HG03460 (cell line): ENCODE results near the gene IP6K3.

Experiments
- ATAC-seq: cut with Tn5 transposase; IDR thresholded peaks from one replicate; pipeline ENCODE4 v1.9.1; 2021; ENCODE audit not compliant: unreplicated experiment

IP6K3 gene

GRCh38 chr6:33759887-33760629, 13.4 kb upstream of the IP6K3 start:
- ATAC-seq: no peak

DNA sequence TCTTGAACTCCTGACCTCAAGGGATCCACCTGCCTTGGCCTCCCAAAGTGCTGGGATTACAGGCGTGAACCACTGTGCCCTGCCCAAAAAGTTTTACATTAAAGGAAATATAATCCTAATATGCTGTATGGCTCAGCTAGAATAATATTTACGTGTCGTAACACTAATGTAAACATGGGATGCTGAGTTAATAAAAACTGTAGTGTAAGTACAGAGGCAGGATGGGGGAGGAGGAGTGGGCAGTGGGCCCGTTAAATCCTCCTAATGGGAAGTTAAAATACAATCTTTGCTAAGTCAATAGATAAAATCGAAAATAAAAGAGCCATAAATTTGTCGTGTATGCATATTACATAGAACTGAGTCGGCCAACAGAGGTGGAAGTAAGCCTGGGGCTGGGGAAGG, 12.1 kb upstream of the IP6K3 start:
- no peak for ATAC-seq

DNA sequence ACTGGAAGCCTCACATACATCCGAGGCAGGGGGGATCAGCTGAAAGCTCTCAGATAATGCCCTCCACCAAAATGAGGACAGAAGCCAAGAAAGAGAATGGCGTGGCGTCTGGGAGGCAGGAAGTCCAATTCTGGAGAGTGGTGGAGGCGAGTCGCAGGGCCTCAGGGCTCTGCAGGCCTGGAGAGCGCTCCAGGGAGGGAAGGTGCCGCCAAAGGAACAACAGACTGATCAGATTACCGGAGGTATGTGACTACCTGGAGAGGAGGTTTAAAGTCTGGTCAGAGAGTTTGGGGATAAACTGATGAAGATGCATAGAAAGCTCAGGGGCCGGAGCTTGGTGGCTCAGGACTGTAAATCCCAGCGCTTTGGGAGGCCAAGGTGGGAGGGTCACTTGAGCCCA, 11.2 kb upstream of the IP6K3 start:
- no peak for ATAC-seq

DNA sequence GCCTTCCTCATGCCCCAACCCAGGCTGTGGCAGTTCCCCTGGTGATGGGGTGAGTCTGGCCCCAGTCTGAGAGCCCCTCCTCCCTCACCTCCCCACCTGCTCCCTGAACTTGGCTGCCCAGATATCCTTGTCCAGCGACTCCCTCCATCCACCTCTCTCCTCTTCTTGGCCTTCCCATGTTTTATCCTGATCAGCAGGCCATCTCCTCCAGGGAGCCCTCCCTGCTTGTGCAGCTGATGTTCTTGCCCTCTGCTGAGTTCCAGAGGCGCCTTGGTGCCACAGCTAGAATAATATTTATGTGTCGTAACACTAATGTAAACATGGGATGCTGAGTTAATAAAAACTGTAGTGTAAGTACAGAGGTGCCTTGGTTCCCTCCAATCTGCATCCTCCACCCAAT, 10.4 kb upstream of the IP6K3 start:
- no peak for ATAC-seq

DNA sequence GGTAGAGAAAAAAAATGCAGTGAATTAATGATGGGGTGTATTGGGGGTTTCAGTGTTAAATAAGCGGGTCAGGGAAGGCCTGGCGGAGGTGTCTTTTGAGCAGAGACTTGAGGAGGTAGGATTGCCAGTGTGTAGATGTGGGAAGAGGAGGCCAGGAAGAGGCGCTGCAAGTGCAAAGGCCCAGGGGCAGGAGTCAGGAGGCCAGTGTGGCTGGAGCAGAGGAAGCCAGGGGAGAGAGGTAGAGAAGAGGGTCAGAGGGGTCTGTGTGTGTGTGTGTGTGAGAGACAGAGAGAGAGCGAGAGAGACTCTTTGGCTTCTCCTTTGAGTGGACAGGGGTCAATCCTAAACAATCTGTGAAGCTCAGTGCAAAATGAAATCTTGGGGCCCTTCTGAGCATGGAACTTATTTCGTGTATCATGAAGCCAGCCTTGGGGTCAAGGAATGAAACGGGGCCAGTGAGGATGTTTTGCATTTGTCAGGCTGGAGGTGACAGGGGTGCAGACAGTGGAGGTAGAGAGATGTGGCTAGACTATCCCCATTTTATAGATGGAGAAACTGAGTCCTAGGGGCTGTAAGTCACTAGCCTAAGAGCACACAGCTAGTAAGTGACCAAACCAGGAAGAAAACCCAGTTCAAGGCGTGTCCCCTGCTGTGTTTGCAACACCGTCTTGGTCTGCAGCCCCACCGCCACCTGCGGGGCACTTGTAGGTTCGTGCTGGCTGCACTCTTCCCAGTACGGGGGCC, 9.7 kb upstream of the IP6K3 start:
- ATAC-seq: no peak

DNA sequence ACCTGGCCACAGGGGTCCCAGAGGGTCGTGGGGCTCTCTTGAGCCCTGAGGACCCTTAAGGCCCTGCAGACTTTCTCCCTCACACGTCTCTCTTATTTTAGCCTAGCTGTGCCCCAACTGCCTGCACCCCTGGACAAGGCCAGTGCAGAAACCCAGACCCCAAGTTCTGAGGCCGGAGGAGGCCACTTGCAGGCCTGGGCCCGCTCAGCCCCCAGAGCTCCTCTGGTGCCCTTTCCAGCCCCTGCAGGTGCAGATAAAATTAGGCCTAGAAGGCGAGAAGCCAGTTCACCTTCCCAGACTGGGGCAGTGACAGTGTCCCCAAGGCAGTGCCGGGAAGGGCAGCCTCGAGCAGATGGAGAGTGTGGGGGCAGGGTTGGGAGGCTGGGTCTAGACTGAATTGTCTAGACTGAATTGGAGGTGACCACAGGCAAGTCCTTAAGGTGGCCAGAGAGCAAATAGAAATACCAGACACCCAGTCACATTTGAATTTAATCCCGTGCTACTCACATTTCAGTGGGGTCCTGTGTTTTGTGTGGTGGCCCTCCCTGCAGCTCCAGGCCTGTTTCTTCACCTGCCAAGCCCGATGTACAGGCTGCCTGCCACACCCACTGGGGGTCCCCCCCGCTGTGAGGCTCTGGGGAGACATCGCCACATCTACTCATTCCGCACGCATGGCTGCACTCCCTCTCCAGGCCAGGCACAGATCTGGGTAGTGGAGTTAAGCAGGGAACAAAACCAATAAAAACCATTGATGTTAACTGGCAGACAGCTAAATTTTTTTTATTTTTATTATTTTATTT, 8.6 kb upstream of the IP6K3 start:
- ATAC-seq: no peak

GRCh38 chr6:33754222-33754621, 7.5 kb upstream of the IP6K3 start:
- ATAC-seq: no peak

DNA sequence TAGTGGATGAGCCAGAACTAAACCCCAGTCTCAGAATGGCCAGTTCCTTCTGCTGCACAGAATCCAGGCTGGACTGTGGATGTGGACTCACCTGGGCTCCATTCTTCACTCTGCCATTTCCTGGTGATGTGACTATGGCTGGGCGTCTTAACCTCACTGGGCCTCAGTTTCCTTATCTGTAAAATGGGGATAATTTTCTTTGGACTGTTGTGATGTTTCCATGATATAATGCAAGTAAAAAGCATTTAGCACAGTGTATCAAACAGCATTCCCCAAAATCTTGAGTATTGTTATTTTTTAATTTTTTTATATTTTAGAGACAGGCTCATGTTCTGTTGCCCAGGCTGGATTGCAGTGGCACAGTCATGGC, 5.9 kb upstream of the IP6K3 start:
- no peak for ATAC-seq

- ATAC-seq: no peak
These were observed 5.3 kb upstream of the IP6K3 start for GRCh38 chr6:33751771-33752645.

DNA sequence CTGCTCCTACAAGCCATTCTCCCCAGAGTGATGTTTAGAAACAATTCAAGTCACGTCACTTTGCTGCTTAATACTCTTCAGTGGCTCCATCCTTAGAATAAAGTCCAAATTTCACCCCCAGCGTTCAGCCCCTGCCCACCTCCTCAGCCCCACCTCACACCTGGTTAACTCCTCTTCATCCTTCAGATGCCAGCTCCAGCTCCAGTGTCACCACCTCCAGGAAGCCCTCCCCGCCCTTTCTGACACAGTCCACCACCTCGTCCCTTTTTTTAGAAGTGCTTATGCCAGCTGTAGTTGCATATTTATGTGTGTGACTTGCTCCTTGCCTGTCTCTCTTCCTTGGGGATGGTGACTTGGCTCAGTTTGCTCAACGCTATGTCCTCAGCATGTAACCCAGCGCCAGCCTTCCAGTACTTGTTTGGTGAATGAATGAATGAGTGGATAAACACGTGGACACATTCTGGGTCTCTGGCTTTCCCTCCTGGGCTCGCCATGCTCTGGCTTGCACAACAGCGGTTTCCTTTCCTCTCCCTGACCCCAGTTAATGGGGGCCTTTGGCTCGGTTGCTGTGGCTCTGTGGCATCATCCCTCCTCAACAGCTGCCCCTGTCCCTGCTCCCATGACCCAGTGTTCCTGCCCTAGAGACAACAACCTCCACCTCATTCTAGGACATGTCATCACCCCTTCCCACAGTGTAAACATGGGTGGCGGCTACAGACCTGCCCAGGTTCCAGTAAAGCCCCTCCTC, 3.7 kb upstream of the IP6K3 start:
- no peak for ATAC-seq

DNA sequence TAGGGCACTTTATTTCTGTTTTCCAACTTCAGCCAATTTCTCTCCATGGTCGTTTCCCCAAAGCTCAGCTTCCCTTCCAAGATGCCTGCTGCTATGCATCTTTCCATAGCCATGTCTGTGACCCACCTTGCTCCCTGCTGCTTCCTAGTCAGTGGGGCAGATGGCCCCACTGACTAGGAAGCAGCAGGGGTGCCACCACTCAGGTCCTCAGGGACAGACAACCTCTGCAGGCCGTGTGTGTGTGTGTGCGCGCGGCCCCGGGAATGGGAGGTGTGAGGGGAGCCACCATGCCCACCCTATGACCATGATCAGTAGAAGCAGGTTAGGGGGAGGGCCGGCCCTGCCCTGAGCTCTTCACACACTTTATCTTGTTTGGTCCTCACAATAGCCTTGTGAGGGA, 2.7 kb upstream of the IP6K3 start:
- ATAC-seq: no peak

DNA sequence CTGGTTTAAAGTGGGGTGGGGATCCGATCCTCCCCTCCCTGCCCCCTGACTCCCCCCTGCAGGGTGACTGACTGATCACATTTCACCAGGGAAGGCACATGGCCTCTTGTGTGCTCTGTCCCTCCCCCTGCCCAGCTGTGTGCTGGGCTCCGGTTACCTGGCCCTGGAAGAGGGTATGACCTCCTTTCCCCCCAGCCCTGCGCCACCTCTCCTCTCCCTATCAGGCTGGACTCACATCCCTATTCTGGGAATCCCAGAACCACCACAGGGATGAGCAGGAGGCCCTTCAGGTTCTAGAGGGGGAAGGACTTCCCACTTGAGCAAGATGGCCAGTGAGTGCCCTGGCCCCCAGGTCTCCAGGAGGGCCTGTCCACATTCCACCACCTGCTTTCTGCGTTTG, 2.1 kb upstream of the IP6K3 start:
- ATAC-seq: no peak

GRCh38 chr6:33747823-33748222, 1.1 kb upstream of the IP6K3 start:
- no peak for ATAC-seq

DNA sequence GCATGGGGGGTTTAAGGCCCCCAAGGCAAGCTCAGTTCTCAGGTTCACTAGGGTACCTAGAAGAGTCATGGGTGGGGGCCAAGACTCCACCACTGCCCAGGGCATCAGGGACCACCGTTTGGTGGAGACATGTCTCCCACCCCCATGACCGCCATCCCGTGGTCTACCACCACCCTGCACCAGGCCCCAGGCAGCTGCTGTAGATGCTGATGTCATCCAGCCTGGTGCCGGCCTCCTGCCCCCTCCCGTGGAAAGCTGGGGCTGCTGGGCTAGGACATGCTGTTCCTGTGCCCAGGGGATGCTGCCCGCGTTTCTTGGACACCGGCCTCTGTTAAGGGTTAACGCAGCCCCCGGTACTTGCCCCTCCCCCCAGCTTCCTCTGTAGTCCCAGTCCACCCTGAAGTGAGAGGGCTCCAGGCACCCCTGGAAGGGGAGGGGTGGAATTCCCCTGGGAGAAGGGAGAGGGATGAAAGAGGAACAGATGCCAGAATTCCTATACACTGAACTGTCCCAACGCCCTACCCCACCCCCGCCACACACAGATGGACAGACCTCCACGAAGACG, 587 bp downstream of the IP6K3 start:
- ATAC-seq: no peak

- ATAC-seq: no peak
These were observed 1.2 kb downstream of the IP6K3 start for GRCh38 chr6:33745548-33745947.

GRCh38 chr6:33744895-33745546, 1.7 kb downstream of the IP6K3 start:
- ATAC-seq: no peak

DNA sequence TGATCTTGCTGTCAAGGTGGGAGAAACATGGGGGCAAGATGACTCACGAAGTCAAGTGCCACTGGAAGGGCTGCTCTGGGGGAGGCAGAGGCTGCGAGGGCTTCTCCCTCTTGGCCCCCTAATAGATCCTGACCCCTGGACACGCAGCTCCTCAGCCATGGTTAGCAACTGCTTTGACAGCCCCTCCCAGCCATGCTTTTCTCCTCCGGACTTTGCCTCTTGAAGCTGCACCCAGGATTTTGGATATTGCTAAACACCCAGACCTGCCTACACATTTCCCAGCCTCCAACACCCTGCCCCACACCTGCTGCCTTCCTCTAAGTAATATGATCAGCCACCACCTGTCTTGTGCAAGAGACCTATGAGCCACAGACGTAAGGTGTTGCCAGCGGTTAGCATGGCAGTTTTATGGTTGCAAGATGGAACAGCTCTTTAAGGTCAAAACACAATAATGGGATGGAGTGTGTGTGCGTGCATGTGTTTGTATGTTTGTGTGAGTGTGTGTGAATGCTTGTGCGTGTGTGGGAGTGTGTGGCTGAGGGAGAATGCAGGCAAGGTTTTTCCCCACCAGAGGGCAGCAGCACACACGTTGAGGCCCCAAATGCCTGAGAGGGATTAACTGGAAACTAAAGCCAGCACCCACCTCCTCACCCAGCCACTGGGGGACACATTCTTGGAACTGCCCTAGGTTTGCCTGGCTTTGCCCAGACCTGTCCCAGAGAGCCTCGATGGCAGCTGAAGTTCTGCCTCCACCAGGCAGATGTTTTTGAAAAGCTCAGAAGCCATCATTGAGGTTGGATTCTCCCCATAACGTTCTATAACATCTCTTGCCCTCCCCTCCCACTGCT, 2.5 kb downstream of the IP6K3 start:
- no peak for ATAC-seq

GRCh38 chr6:33742837-33743236, 3.9 kb downstream of the IP6K3 start:
- no peak for ATAC-seq

GRCh38 chr6:33742092-33742491, 4.6 kb downstream of the IP6K3 start:
- ATAC-seq: no peak
